VCaP (cell line): ENCODE measurements around the gene EXO1.

Experiments used
- H3K27ac ChIP-seq: fragments of 450-650 bp; 2 replicates; pipeline ENCODE4 v1.5.1; 2017
- TF ChIP-seq, protein P1 (sequence below): fragments of 450-650 bp; conservative IDR thresholded peaks from 2 replicates; pipeline ENCODE4 v1.5.1; 2017; ENCODE audit warnings: mild to moderate bottlenecking, moderate library complexity

EXO1 gene

DNA sequence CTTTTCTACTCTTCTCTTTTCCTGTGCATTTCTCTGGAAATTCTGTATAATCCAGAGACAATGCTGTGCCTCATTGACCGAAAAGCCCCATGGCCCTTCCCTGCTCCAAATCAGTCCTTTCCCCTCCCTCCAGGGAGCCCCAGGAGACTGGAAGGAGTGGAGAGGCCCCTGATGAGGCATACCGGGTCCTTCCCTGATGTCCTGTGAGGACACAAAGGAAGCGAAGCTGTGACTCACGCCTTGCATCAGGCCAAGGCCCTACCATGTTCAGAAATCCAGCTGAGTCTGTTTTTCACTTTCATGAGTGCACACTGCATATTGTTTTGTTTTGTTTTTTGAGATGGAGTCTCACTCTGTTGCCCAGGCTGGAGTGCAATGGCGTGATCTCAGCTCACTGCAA lies 70.9 kb downstream of the EXO1 start:
- TF ChIP-seq, protein P1, sequence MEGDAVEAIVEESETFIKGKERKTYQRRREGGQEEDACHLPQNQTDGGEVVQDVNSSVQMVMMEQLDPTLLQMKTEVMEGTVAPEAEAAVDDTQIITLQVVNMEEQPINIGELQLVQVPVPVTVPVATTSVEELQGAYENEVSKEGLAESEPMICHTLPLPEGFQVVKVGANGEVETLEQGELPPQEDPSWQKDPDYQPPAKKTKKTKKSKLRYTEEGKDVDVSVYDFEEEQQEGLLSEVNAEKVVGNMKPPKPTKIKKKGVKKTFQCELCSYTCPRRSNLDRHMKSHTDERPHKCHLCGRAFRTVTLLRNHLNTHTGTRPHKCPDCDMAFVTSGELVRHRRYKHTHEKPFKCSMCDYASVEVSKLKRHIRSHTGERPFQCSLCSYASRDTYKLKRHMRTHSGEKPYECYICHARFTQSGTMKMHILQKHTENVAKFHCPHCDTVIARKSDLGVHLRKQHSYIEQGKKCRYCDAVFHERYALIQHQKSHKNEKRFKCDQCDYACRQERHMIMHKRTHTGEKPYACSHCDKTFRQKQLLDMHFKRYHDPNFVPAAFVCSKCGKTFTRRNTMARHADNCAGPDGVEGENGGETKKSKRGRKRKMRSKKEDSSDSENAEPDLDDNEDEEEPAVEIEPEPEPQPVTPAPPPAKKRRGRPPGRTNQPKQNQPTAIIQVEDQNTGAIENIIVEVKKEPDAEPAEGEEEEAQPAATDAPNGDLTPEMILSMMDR, result no peak
- H3K27ac ChIP-seq, result no peak overlapping the region

DNA sequence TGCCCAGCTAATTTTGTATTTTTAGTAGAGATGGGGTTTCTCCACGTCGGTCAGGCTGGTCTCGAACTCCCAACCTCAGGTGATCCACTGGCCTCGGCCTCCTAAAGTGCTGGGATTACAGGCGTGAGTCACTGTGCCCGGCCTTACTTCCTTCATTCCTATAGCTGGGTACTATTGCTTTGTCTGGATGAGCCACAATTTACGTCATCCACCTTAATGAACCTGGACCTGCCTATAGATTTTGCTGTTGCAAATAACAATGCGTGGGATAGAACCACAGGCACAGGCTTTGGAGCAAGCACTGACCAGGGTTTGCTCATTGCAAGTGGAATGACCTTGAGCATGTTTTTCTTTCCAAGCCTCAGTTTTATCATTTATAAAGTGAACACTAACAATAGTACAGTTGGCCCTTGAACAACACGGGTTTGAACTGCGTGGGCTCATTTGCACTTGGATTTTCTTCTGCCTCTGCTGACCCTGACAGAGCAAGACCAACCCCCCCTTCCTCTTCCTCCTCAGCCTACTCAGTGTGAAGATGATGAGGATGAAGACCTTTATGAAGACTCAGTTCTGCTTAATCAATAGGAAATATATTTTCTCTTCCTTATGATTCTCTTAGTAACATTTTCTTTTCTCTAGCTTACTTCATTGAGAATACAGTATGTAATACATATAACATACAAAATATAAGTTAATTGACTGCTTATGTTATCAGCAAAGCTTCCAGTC lies 76.2 kb downstream of the EXO1 start:
- H3K27ac ChIP-seq, result no peak overlapping the region
- TF ChIP-seq, protein P1, result no peak

DNA sequence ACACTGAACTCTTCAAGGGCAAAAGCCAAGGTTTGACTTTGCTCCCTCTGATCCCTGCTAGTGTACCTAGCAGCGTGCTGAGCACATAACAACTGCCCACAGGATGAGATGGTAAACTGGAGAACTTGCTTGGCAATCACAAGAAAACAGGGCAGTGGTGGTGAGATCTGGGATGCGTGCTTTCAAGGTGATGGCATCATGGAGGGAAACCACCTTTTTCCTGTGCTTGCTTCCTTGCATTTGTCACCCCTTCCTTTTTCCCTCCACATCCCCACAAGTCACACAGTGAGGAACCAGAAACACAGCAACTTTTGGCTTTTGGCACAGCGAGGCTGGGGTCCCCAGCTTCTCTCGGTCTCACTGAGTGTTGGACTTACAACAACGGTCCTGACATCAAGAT lies 78.1 kb downstream of the EXO1 start:
- H3K27ac ChIP-seq, result no peak overlapping the region
- TF ChIP-seq, protein P1, result no peak

DNA sequence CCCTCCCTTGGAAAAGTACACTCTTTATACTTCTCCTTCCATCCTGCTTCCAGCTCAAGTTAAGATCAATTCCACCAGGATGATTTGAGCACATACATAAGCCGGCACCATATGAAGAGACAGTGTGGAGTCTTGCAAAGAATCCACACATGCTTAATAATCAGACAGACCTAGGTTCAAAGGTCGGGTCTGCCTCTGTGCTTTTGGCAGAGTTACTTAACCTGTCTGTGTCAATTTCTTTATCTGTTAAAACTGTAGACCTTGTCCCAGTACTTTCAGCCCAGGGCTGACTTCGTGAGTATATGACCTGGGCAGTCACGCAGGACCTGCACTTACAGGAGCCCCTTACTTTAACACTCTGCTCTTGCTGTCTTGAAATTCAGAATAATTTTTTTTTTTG lies 79.3 kb downstream of the EXO1 start:
- TF ChIP-seq, protein P1, result no peak
- H3K27ac ChIP-seq, result no peak overlapping the region

DNA sequence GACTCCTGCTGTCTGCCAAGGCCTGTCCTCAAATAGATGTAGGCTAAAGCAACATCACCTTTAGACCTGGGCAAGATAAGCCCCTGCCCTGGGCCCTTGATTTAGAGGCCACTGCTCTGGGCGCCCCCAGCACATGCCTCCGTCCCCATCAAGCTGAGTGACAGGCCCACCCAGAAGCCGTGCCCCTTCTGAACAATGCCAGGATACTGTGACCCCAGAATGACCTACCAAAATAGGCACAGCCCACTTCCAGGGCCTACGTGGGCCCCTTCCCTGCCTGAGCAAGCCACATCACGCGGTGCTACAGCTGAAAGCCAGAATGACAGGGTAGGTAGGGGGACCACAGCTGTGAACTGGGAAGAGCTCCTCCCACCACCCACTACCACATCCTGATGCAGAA lies 84.8 kb downstream of the EXO1 start:
- H3K27ac ChIP-seq, result no peak overlapping the region
- TF ChIP-seq, protein P1, result no peak

DNA sequence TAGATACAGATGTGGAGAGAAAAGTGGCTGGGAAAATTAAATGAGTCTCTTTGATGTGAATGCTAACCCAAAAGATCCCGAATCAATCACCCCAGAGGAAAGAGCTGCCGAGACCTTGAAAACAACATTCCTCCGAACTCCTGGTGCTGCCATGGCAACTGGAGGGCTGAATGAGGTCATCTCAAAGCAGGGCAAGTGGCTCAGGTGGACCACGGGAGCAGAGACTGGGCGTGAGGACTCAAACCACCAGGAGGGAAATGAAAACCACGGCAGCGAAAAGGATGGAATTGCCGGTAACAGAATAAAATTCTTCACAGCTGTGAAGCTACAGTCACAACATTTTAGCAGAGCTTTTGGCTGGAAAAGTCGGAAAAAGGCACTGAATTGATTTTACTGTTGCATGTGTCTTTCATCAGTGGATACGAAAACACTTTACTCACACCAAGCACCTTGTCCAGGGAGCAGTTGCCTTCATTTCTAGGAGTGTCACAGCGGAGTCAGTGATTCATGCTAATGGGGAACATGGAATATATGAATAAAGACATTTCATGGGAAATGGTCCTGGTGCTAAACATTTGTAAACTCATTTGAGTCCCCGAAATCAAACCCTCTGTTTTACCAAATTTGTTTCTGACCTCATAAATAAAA lies 86.3 kb downstream of the EXO1 start:
- no peak overlapping the region for H3K27ac ChIP-seq
- TF ChIP-seq, protein P1, result no peak

DNA sequence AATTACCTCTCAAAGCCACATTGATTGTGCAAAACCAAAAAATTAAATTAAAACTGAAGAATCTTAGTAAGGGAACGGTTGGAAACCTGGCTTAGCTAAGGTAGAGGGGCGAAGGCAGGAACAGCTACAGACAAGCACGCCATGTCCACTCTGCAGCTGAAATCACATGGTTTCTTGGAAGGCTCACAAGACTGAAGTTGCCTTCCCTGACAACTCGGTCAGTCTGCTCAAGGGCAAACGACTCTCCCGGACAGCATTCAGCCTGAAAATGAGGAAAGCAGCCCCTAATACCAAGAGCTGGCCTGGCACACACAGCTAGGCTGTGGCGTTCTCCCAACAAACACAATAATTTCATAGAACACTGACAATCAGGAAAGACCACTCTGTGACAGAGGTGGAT lies 86.9 kb downstream of the EXO1 start:
- TF ChIP-seq, protein P1, result no peak
- no peak overlapping the region for H3K27ac ChIP-seq
